Occipital lobe (tissue), 2 donors: ENCODE measurements around the gene TRIM8. TPM values are rescaled to one million over a fixed set of nuclear protein-coding genes. Genes with fewer than 3 reads are reported as not detected.

Experiments used
- DNase-seq: peaks from one replicate; lab custom pipeline; 2025; lab: John Stamatoyannopoulos, UW
- total RNA-seq: library from RNA; depleted of rRNA; stranded (reverse); fragments of >200 nt; gene quantifications from one replicate; pipeline ENCODE4 v1.2.3, GENCODE V29; 2014

Gene TRIM8
- total RNA-seq, 1 donor from 2014 or later: 23.4 TPM

- no peak for DNase-seq
Measured at GRCh38 chr10:102632394-102633111, 11.7 kb upstream of the TRIM8 start.

GRCh38 chr10:102633287-102633686, 11.0 kb upstream of the TRIM8 start:
- no peak for DNase-seq

GRCh38 chr10:102633848-102634247, 10.4 kb upstream of the TRIM8 start:
- DNase-seq: no peak

- no peak for DNase-seq
Measured at GRCh38 chr10:102634686-102635085, 9.6 kb upstream of the TRIM8 start.

- DNase-seq: no peak
Measured at GRCh38 chr10:102635377-102635776, 8.9 kb upstream of the TRIM8 start.

- DNase-seq: no peak
Measured at GRCh38 chr10:102639537-102639936, 4.7 kb upstream of the TRIM8 start.

GRCh38 chr10:102641402-102641801, 2.9 kb upstream of the TRIM8 start:
- no peak for DNase-seq

GRCh38 chr10:102641880-102642735, 2.2 kb upstream of the TRIM8 start:
- peak; percentile 98 for DNase-seq

GRCh38 chr10:102642736-102643335, 1.4 kb upstream of the TRIM8 start:
- DNase-seq: no peak

- peak; percentile 66 for DNase-seq
Measured at GRCh38 chr10:102643336-102644065, 778 bp upstream of the TRIM8 start.

GRCh38 chr10:102644646-102645387, 538 bp downstream of the TRIM8 start:
- DNase-seq: peak; percentile 80

- DNase-seq: peak; percentile 79
Measured at GRCh38 chr10:102645388-102645740, 1.1 kb downstream of the TRIM8 start.

GRCh38 chr10:102645741-102646609, 1.7 kb downstream of the TRIM8 start:
- DNase-seq: peak; percentile 79

- peak; percentile 40 for DNase-seq
Measured at GRCh38 chr10:102646610-102647442, 2.5 kb downstream of the TRIM8 start.

GRCh38 chr10:102647443-102648268, 3.4 kb downstream of the TRIM8 start:
- no peak for DNase-seq

- no peak for DNase-seq
Measured at GRCh38 chr10:102648269-102648888, 4.1 kb downstream of the TRIM8 start.

- DNase-seq: peak; percentile 58
Measured at GRCh38 chr10:102648889-102649796, 4.9 kb downstream of the TRIM8 start.
